Smooth muscle cell of the umbilical artery (primary cell): Measurements from ENCODE around the gene AP2A1. TPM values are rescaled to one million over a fixed set of nuclear protein-coding genes. Genes with fewer than 3 reads are reported as not detected.

Experiments
- total RNA-seq: library from RNA; depleted of rRNA; stranded (reverse); fragments of >200 nt; gene quantifications from 2 replicates; pipeline ENCODE4 v1.2.3, GENCODE V29; 2014

The AP2A1 gene
- total RNA-seq: 63.0 and 125 TPM in 2 replicates

GRCh38 chr19:49766930-49767299 lies at the start of gene AP2A1:
Gene AP2A1 (plus strand): TSS chr19:49767001. CDS start chr19:49767134, 133 bp downstream.

GRCh38 chr19:49763230-49763629 lies 3.6 kb upstream of the AP2A1 start, which contains the start of gene TSKS:
Gene TSKS (minus strand): TSS chr19:49763306. CDS start chr19:49763247, 59 bp downstream.

GRCh38 chr19:49812997-49813861 lies 46.4 kb downstream of the AP2A1 start, which contains the start of gene FUZ:
Gene FUZ (minus strand): TSS chr19:49813292. CDS start chr19:49813106, 186 bp downstream.

GRCh38 chr19:49817964-49818648 lies 51.3 kb downstream of the AP2A1 start, which contains the start of gene MED25:
Gene MED25 (plus strand): TSS chr19:49818289. CDS start chr19:49818342, 53 bp downstream.

GRCh38 chr19:49850487-49851342 lies 83.9 kb downstream of the AP2A1 start, which contains the start of gene PTOV1:
Gene PTOV1 (plus strand): TSS chr19:49851159.

Other genes with a start within 250 kb of the AP2A1 start
- gene RCN3, start 239.0 kb upstream of the AP2A1 start, total RNA-seq: 388 and 521 TPM in 2 replicates
- 28.3 and 49.6 TPM in 2 replicates for gene NOSIP, start 186.4 kb upstream of the AP2A1 start, total RNA-seq
- gene PRRG2, start 185.7 kb upstream of the AP2A1 start, total RNA-seq: 0.23 and 0.89 TPM in 2 replicates
- 2.7 and 5.2 TPM in 2 replicates for gene PRR12, start 175.8 kb upstream of the AP2A1 start, total RNA-seq
- 45.1 and 75.3 TPM in 2 replicates for gene RRAS, start 126.9 kb upstream of the AP2A1 start, total RNA-seq
- gene SCAF1, start 124.8 kb upstream of the AP2A1 start, total RNA-seq: 18.4 and 40.9 TPM in 2 replicates
- gene IRF3, start 101.1 kb upstream of the AP2A1 start, total RNA-seq: 33.0 and 64.1 TPM in 2 replicates
- 1.5 and 2.4 TPM in 2 replicates for gene BCL2L12, start 101.1 kb upstream of the AP2A1 start, total RNA-seq
- 303 and 388 TPM in 2 replicates for gene PRMT1, start 89.7 kb upstream of the AP2A1 start, total RNA-seq
- gene ADM5, start 77.4 kb upstream of the AP2A1 start, total RNA-seq: 0.51 and 0.59 TPM in 2 replicates
- 18.4 and 18.7 TPM in 2 replicates for gene CPT1C, start 75.9 kb upstream of the AP2A1 start, total RNA-seq
- gene TSKS, start 3.7 kb upstream of the AP2A1 start, total RNA-seq: 0.28 TPM in 1 of 2 replicates, not detected in the other
- gene FUZ, start 46.3 kb downstream of the AP2A1 start, total RNA-seq: 10.4 and 16.1 TPM in 2 replicates
- gene MED25, start 51.3 kb downstream of the AP2A1 start, total RNA-seq: 28.9 and 32.4 TPM in 2 replicates
- 58.5 and 74.6 TPM in 2 replicates for gene PTOV1, start 84.2 kb downstream of the AP2A1 start, total RNA-seq
- 40.2 and 40.4 TPM in 2 replicates for gene PNKP, start 100.6 kb downstream of the AP2A1 start, total RNA-seq
- 9.8 and 13.5 TPM in 2 replicates for gene AKT1S1, start 110.4 kb downstream of the AP2A1 start, total RNA-seq
- 10.1 and 16.1 TPM in 2 replicates for gene TBC1D17, start 110.7 kb downstream of the AP2A1 start, total RNA-seq
- 2.1 TPM in 2 replicates for gene IL4I1, start 129.9 kb downstream of the AP2A1 start, total RNA-seq
- gene ATF5, start 162.2 kb downstream of the AP2A1 start, total RNA-seq: 4.5 and 4.8 TPM in 2 replicates
- 19.6 and 36.5 TPM in 2 replicates for gene NUP62, start 162.5 kb downstream of the AP2A1 start, total RNA-seq
- gene SIGLEC11, start 194.2 kb downstream of the AP2A1 start, total RNA-seq: not detected in 2 replicates